Measurements from ENCODE around the gene CFAP43.

GRCh38 chr10:104098358-104098925, 133.7 kb downstream of the CFAP43 start:
- TF ChIP-seq POLR2AphosphoS5 (IDR thresholded peaks at IDR 0.05; ENCODE audit: low read depth, low read length) (no peak), SIN3A (IDR thresholded peaks at IDR 0.05; ENCODE audit: borderline replicate concordance, insufficient read depth, low read length) (no peak), REST (IDR thresholded peaks at IDR 0.05; ENCODE audit: insufficient read depth in 1 of 2, low read depth in 2 of 2, low read length in 2 of 2) (no peak)

Data from PFSK-1 (cell line).